ENCODE results near the gene AHRR. TPM values are rescaled to one million over a fixed set of nuclear protein-coding genes. Genes with fewer than 3 reads are reported as not detected.

AHRR gene
- total and polyA plus RNA-seq, 7 donors = under 0.01 to 1.8 (median 1.0) TPM; not detected in 1

DNA sequence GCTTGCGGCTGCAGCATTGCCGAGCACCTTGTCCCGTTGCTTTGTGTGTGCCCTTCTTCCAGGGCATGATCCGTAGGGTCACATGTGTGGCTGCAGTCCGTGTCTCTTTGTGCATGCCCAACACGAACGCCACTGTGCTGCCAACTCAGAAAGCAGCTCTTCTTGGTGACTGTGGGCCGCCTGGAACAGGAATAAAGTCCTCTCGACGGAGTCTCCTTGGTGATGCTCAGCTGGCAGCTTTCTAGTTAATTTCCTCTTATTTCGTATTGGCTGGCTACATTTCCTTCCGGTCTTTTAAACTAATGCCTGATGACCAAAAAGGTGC is 127.2 kb downstream of the AHRR start:
- no peak overlapping the region for H3K4me3 ChIP-seq
- TF ChIP-seq, protein P1, sequence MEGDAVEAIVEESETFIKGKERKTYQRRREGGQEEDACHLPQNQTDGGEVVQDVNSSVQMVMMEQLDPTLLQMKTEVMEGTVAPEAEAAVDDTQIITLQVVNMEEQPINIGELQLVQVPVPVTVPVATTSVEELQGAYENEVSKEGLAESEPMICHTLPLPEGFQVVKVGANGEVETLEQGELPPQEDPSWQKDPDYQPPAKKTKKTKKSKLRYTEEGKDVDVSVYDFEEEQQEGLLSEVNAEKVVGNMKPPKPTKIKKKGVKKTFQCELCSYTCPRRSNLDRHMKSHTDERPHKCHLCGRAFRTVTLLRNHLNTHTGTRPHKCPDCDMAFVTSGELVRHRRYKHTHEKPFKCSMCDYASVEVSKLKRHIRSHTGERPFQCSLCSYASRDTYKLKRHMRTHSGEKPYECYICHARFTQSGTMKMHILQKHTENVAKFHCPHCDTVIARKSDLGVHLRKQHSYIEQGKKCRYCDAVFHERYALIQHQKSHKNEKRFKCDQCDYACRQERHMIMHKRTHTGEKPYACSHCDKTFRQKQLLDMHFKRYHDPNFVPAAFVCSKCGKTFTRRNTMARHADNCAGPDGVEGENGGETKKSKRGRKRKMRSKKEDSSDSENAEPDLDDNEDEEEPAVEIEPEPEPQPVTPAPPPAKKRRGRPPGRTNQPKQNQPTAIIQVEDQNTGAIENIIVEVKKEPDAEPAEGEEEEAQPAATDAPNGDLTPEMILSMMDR (IDR thresholded peaks at IDR 0.05) = no peak
- no peak for TF ChIP-seq POLR2A (IDR thresholded peaks at IDR 0.05)
- no peak for TF ChIP-seq EP300 (IDR thresholded peaks at IDR 0.05)
- TF ChIP-seq POLR2AphosphoS5 (IDR thresholded peaks at IDR 0.05) = no peak
- peaks cover 0 to 8% (median 3%) of the 10 kb centered on the region in 4 donors for H3K9me3 ChIP-seq
- no peak overlapping the region for H3K27ac ChIP-seq
- H3K36me3 ChIP-seq = peaks cover 17 to 83% (median 48%) of the 10 kb centered on the region in 4 donors
- no peak for DNase-seq
- H3K4me1 ChIP-seq = peaks cover 0 to 12% (median 9%) of the 10 kb centered on the region in 4 donors
- 92 to 93% methylated on average over 12 of the region's 12 CpGs for WGBS, 2 donors
- H3K27me3 ChIP-seq = no peaks in the 10 kb centered on the region
- intact Hi-C loops (cut with DNase I) = loop anchor here (10.0 kb wide), 2 partner anchors 166 to 174 kb away; partner anchors contain the start of genes CEP72 and PDCD6

- DNase-seq = no peak
- Histone ChIP-seq H3K27me3 (no peaks in the 10 kb centered on the region), H3K36me3 (peaks cover 21 to 87% (median 50%) of the 10 kb centered on the region in 4 donors), H3K9me3 (peaks cover 0 to 8% (median 3%) of the 10 kb centered on the region in 4 donors), H3K4me3 (no peak overlapping the region), H3K27ac (no peak overlapping the region), H3K4me1 (peaks cover 0 to 8% (median 5%) of the 10 kb centered on the region in 4 donors)
- WGBS, 2 donors = 95 to 96% methylated on average over 5 of the region's 5 CpGs
- no peak for TF ChIP-seq POLR2AphosphoS5 (IDR thresholded peaks at IDR 0.05)
- TF ChIP-seq EP300 (IDR thresholded peaks at IDR 0.05) = no peak
- TF ChIP-seq, protein P1 (IDR thresholded peaks at IDR 0.05) = no peak
- no peak for TF ChIP-seq POLR2A (IDR thresholded peaks at IDR 0.05)
- intact Hi-C loops (cut with DNase I) = loop anchor here (10.0 kb wide), 2 partner anchors 166 to 174 kb away; partner anchors contain the start of genes CEP72 and PDCD6
These were observed 127.6 kb downstream of the AHRR start for GRCh38 chr5:449151-449550.

DNA sequence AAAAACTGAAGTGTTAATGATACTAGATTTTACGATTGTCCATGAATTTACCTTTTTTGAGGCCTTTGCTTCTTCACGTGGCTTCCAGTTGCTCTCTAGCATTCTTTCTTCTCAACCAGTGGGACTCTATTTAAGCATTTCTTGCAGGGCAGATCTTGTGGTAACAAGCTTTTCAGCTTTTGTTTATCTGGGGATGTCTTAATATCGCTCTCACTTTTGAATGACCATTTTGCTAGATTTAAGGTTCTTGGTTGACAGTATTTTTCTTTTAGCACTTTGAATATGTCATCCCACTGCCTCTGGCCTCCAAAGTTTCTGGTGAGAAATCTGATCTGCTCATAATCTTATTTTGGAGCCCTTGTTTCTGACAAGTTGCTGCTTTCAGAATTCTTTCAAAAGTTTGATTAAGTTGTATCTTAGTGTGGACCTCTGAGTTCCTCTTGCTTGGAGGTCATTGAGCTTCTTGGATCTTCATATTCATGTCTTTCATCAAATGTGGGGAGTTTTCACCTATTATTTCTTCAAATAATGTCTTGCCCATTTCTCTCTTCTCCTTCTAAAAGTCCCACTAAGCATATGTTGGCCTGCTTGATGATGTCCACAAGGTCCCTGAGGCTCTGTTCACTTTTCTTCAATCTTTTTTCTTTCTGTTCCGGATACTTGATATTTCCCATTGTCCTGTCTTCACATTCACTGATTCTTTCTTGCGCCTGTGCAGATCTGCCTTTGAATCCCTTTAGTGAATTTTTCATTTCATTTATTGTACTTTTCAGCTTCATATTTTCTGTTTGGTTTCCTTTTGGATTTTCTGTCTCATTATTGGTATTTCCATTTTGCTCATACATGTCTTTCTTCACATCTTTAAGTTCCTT is 130.3 kb downstream of the AHRR start:
- TF ChIP-seq POLR2AphosphoS5 (IDR thresholded peaks at IDR 0.05) (no peak), POLR2A (IDR thresholded peaks at IDR 0.05) (no peak), EP300 (IDR thresholded peaks at IDR 0.05) (no peak)
- TF ChIP-seq, protein P1 (IDR thresholded peaks at IDR 0.05) = no peak
- no peaks in the 10 kb centered on the region for H3K4me1 ChIP-seq
- H3K36me3 ChIP-seq = peaks cover 25 to 96% (median 54%) of the 10 kb centered on the region in 4 donors
- peaks cover 0 to 8% (median 3%) of the 10 kb centered on the region in 4 donors for H3K9me3 ChIP-seq
- H3K27me3 ChIP-seq = no peaks in the 10 kb centered on the region
- H3K4me3 ChIP-seq = no peak overlapping the region
- DNase-seq = no peak
- 79% methylated on average over 5 of the region's 5 CpGs for WGBS, 2 donors
- H3K27ac ChIP-seq = no peak overlapping the region
- intact Hi-C loops (cut with DNase I) = no loop called here

- intact Hi-C loops (cut with DNase I) = no loop called here
- peaks cover 23 to 96% (median 50%) of the 10 kb centered on the region in 4 donors for H3K36me3 ChIP-seq
These were observed 131.6 kb downstream of the AHRR start for GRCh38 chr5:452978-453710.

More at GRCh38 chr5:452978-453710, 131.6 kb downstream of the AHRR start:
- Histone ChIP-seq H3K27ac (no peak overlapping the region), H3K4me3 (no peak overlapping the region), H3K27me3 (no peaks in the 10 kb centered on the region), H3K4me1 (no peaks in the 10 kb centered on the region), H3K9me3 (peaks cover 0 to 8% (median 3%) of the 10 kb centered on the region in 4 donors)
- TF ChIP-seq, protein P1 (IDR thresholded peaks at IDR 0.05) = no peak
- TF ChIP-seq POLR2A (IDR thresholded peaks at IDR 0.05) (no peak), POLR2AphosphoS5 (IDR thresholded peaks at IDR 0.05) (no peak), EP300 (IDR thresholded peaks at IDR 0.05) (no peak)
- 93% methylated on average over 17 of the region's 17 CpGs for WGBS, 2 donors
- peak; percentile 43 for DNase-seq

All from sigmoid colon (tissue), 7 donors.